ENCODE measurements around the gene SLC12A2.

SLC12A2 gene

DNA sequence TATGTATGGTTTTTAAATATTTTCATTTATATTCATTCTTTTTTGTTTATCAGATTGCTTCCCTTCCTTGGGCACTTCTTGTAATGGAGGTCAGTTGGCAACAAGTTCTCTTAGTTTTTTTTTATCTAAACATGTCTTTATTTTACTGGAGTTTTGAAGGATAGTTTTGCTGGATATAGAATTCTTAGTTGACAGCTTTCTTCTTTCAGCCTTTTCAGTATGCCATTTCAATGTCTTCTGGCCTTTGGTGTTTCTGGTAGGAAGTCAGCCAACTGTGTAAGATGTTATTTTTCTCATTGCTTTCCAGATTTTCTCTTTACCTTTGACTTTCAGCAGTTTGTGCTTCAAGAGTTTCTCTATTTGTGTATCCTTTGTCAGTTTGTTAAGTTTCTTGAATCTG, 14.2 kb downstream of the SLC12A2 start:
- DNase-seq (ENCODE audit: low read depth): no peak

DNA sequence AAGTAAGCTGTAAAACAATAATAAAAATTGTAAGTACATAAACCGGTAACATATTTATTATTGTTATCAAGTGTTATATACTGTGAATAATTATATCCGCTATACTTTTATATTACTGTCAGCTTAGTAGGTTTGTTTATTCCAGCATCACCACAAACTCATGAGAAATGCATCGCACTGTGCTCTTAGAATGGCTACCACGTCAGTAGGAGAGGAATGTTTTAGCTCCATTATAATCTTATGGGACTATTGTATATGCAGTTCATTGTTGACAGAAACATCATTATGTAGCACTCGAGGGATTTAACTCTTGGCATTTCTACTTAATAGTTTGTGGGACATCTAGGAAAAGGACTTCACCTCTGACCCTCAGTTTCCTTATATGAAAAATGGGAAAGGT, 16.4 kb downstream of the SLC12A2 start:
- DNase-seq (ENCODE audit: low read depth): no peak

DNA sequence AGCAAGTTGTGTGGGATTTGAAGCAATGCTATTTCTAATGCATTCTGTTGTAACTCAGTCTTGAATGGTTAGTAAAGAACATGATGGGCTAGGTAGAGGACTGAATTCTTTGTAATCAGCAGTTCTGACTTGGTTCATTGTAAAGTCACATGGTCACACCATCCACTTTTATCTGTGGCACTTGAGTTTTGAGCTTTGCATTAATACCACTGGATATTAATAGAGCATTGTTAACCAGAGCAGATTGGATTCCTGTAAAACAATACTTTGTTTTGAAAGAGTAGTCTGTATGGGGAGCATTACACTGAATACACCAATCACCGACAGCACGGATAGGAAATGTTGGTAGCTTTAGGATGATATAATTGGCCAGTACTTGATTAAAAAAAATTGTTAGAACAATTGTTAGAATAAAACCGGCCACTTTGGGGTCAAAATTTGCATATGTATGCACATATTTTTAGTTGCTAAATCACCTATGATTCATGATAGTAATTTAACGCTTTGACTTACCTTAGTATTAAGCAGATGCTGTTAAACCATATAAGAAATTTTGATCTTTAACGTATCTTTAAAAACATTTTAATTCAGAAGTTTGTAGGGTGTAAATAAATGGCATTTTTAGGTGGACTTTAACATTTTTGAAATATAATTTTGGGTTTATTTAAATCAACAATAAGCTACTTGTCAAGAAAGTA, 17.4 kb downstream of the SLC12A2 start:
- no peak for DNase-seq (ENCODE audit: low read depth)

DNA sequence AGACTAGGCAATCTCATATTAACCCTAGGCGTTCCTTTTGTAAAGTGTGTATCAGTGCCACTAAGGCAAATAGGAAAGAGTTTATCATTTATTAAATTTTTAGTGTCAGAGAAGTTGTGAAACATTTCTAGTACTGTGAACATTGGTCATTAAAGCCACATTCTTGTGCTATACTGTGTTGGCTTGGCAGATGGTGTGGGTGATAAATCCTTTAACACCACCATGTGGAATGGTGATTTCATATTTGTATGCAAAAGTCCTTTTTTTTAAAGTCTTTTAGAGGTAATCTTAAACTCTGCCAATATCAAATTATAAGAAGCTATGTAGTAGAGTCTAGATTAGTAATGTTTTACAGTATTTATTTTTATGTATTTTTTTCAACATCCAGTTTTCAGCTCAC, 18.1 kb downstream of the SLC12A2 start:
- no peak for DNase-seq (ENCODE audit: low read depth)

DNA sequence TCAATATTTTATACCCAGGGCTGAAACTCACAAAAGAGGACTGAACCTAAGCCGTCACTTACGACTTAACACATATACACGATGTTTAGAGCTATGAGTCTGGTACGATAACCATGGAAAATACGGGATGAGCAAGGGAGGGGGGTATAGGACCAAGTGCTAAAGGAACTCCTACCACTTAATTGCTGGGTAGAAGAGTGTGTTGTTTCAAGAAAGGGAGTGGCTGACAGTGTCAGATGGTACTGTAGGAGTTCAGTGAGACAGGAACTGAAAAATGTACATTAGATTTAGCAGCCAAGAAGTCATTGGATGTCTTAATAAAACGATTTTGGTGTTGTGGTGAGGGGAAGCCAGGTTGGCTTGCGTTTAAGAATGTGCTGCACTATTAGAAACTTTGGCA, 21.6 kb downstream of the SLC12A2 start:
- DNase-seq (ENCODE audit: low read depth): no peak

DNA sequence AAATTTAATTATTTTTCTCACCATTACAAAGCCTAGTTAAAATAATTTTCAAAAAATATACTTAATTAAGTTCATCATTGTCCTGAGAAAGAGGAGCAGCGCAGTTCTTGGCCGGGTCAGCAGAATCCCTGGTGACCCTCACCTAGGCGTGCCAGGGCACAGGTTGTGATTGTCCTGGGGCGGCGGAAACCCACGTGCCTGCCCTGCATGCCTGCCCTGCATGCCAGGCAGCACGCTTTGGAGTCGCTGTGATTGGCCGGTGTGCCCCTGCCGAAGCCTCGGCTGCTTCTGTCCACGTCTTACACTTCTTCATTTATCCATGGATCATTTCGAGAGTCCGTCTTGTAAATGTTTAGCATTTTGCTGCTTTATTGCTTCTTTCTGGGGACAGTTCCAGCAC, 25.6 kb downstream of the SLC12A2 start:
- no peak for DNase-seq (ENCODE audit: low read depth)

DNA sequence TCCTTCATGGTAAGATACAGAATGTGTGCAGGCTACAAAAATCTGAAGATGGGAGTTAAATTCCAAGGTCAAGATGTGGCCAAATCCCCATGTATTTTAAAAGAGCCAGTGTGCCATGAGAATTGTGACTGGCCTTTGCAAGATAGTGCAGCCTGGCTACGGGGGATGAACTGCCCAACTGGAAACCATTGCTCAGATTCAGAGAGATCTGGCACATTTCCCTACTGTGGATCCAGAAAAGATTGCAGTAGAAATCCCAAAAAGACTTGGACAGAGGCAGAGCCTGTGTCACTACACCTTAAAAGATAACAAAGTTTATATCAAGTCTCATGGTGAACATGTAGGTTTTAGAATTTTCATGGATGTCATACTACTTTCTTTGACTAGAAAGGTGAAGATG, 26.2 kb downstream of the SLC12A2 start:
- no peak for DNase-seq (ENCODE audit: low read depth)

DNA sequence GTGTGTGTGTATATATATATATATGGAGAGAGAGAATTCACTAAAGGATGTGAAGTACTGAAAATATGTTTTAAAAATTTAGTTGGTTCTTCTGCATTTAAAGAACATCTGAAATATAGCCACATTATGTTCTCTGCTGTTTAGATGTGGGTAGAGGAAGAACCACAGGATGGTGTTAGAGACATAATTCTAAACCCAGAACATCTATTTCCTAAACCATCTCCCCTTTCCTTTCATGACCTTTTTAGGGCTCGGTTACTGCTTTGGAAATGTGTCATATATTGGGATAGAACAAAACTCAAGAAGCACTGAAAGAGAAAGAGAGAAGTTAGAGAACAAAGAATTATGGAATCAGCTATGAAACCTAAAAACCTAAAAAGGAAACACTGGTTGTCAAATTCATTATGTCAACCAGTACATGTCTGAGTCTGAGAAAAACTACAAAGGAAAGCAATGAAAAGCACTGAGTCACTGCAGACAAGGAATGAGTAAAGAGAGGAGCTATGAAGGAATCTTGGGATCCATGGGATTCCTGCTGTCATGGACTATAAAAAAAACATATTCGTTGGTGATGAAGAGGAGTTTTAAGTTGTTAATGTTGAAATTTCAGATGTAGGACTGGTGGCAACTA, 28.4 kb downstream of the SLC12A2 start:
- no peak for DNase-seq (ENCODE audit: low read depth)

DNA sequence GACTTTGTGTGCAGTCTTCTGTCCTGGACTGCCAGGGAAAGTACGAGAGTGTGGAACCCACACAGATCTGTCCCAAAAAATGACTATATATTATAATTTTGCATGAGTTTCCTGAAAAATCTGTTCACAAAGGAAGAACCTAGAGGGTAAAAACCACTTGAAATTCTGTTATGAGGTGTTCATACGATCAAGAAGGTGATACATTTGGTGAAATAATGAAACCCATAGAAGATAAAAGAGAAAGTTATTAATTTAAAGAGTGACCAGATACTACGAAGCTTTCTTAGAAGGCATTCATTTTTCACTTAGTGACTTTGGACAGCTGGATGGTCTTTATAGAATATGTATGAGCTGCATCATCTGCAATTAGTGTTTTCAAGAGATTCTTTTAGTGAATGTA, 32.9 kb downstream of the SLC12A2 start:
- DNase-seq (ENCODE audit: low read depth): no peak

DNA sequence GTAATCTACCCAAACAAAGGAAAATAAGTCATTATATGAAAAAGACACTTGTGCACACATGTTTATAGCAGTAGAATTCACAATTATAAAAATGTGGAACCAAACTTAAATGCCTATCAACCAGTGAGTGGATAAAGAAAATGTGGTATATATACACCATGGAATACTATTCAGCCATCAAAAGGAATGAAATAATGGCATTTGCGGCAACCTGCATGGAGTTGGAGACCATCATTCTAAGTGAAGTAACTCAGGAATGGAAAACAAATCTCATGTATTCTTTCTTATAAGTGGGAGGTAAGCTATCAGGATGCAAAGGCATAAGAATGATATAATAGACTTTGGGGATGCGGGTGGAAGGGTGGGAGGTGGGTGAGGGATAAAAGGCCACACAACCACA, 34.6 kb downstream of the SLC12A2 start:
- no peak for DNase-seq (ENCODE audit: low read depth)

DNA sequence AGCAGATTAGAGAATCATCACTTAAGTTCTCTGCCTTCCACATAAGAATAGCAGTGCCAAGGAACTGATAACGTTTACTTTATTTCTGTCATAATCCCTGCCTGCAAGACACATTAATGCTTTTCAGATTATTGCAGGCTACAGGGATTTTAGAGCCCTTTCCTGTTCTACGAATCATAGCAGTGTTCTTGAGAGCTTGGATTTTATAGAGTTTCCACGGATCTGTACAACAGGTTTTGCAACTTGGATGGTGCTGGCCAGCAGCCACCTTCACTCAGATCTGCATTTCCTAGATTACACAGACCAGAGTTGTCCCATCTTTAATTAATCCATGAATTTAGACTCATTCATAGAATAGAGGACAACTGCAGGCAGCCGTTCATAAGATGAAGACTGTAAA, 38.1 kb downstream of the SLC12A2 start:
- DNase-seq (ENCODE audit: low read depth): no peak

DNA sequence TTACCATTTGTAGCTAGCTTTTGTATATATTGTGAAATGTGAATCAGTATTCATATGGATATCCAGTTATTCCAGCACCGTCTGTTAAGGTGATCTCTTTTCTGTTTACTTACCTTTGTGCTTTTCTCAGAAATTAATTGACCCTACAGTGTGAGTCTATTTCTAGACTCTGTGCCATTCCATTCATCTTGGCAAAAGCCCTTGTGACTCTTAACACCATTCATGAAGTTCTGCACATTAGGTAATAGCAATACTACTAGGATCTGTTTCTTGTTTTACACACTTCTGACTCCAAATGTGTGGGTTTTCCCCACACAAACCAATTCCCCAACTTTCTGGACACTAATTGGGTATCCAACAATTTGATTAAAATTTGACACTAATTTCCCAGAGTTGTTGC, 40.4 kb downstream of the SLC12A2 start:
- DNase-seq (ENCODE audit: low read depth): no peak

DNA sequence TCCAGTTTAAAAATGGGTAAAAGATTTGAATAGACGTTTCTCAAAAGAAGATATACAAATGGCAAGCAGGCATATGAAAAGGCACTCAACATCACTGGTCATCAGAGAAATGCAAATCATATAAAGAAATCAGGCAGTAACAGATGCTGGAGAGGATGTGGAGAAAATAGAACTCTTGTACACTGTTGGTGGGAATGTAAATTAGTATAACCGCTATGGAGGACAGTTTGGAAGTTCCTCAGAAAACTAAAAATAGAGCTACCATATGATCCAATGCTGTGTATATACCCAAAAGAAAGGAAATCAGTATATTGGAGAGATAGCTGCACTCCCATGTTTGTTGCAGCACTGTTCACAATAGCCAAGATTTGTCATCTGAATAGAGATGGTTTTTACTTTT, 42.7 kb downstream of the SLC12A2 start:
- DNase-seq (ENCODE audit: low read depth): no peak

DNA sequence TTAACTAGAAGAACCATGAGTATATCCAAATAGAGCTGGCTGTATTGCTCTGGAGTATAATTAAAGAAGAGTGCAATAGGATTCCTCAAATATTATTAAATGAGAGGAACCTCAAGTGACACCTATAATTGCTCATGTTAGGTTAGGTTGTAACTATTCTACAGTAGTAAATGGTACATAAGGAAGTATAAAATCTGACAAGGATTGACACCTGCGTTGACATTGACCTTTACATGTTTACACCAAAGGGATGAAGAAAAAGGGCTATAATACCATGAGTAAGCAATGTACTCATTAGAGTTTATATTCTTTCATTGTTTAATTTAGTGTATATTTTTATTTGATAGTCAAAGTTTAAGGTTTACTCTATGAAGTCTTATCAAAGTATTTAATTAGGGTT, 48.9 kb downstream of the SLC12A2 start:
- no peak for DNase-seq (ENCODE audit: low read depth)

DNA sequence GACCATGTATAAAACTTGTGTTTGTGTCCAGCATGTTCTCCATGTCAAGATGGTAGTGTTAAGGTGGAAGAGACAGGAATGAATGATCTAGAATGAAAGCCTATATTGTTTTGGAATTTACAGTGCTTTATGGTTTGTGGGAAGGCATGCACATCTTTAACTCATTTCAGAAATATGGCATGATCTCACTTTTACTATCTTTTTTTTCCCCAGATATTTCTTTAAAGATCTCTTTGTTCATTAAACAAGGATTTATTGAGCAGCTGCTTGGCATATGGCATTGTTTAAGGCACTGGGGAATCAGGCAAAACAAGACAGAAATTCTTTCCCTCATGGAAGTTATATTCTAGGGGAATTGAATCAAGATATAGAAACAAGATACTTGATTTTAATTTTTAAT, 51.7 kb downstream of the SLC12A2 start:
- DNase-seq (ENCODE audit: low read depth): no peak

DNA sequence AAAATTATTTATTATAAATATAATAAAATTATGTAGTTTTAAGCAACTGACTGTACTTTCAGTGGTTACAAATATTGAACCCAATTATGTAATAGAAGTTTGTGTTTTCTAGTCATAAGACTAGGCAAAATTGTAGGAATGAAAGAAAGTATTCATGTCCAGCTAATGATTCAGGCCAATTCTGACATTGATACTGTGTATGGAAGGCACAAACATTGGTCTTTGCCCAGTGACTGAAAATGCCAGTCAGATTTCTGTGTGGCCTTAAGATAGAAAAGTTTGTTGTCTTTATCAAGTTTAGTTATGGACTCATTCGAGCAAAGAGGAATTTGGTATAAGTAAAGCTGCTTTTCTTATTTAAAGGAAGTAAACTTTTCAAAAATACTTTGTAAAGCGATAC, 60.3 kb downstream of the SLC12A2 start:
- DNase-seq (ENCODE audit: low read depth): no peak

DNA sequence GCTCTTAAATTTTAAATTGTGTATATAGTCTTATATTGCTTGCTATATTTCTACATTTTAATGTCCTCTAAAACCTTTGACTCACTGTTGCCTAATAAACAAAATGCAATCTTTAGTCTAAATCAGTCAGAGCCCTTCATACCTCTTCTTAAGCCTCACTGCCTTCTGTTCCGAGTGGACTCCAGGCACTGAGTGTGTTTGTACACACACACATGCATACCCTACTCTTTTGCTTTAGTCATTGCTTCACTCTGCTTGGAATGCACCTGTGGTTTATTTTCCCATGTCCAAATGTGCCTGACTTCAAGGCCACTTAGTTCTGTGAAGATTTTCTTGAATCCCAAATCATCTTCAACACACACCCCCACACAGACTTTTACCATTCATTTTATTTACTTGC, 60.9 kb downstream of the SLC12A2 start:
- DNase-seq (ENCODE audit: low read depth): no peak

DNA sequence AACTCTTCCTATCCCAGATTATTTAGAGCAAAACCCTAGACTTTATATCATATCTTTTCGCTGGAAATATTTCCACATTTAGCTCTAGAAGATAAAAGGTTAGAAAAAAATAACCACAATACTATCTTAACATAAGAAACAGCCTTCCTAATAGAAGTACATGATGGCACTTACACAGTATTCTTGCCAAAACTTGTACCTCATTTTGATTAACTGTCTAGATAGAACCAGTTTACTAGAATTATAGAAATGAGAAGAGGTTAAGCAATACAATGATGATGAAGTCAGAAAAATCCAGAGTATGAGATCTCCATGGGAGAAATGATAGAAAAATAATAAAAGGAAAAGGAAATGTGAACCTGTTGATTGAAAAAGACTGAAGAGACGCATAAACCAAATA, 63.1 kb downstream of the SLC12A2 start:
- no peak for DNase-seq (ENCODE audit: low read depth)

DNA sequence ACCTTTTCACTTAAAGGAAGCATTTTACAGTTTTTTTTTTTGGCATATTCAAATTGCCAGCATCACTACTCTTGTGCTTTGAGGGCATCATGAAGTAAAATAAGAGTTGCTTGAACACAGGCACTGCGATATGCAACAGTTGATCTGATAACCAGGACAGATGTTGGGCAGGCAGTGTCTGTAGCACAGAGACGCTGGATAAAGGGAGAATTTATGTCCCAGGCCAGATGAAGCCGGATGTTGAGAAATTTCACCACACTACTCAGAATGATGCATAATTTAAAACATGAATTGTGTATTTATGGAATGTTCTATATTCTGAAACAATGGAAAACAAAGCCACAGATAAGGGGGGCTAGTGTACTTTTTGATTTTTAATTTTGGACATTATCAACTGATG, 71.4 kb downstream of the SLC12A2 start:
- no peak for DNase-seq (ENCODE audit: low read depth)

DNA sequence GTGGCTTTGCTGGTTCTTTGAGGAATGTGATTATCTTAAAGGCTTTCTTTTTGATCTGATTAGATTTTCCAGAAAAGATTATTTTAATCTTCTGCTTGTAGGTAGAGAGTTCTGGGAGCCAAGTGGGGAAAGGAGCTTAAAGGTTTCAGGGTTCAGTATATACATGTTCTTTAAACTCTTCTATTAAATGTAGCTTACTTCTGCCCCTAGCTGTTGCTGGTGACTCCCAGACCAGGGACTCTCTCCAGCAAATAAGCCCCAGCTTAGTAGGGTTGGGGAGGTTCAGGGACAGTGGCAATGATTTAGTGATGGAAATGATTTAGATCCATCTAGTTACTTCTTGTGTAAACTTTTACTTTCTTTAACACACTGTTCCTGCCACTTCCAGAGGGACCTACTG, 72.2 kb downstream of the SLC12A2 start:
- DNase-seq (ENCODE audit: low read depth): no peak

DNA sequence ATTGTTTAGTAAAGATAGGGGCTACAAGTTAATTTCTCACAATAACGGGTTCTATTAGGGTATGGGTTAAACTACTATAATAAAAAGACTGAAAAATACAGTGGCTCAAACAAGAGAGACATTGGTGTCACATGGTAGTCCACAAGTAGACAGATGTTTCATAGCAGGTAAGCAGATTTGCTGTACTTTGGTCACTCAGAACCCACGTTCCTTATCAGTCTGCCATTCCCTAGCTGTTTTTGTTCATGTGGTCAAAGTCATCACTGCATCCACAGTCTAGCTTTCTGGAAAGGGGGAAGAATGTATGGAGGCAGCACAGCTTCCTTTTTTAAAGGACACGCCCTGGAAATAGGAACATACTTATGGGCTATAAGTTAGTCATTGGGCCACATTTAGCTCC, 73.0 kb downstream of the SLC12A2 start:
- no peak for DNase-seq (ENCODE audit: low read depth)

DNA sequence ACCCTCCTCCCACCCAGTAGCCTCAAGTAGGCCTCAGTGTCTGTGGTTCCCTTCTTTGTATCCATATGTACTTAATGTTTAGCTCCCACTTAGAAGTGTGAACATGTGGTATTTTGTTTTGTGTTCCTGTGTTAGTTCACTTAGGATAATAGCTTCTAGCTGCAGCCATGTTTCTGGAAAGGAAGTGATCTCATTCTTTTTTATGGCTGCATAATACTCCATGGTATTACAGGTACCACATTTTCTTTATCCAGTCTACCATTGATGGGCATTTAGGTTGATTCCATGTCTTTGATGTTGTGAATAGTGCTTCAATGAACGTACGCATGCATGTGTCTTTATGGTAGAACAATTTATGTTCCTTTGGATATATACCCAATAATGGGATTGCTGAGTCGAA, 74.8 kb downstream of the SLC12A2 start:
- no peak for DNase-seq (ENCODE audit: low read depth)

DNA sequence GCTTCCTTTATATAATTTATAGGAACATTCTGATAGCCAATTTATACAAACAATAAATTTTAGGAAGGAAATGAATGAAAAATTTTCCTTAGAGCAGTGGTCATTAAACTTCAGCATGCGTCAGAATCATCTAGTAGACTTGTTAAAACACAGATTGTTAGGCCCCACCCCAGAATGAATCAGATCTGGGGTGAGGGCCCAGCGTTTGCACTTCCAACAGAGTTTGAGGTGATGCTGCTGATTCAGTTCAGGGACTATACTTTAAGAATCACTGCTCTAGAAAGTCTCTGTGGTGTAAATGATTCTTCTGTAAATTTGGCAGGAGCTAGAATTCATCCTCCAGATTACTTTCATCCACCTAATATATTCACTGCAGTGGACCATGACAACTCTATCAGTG, 80.4 kb downstream of the SLC12A2 start:
- no peak for DNase-seq (ENCODE audit: low read depth)

DNA sequence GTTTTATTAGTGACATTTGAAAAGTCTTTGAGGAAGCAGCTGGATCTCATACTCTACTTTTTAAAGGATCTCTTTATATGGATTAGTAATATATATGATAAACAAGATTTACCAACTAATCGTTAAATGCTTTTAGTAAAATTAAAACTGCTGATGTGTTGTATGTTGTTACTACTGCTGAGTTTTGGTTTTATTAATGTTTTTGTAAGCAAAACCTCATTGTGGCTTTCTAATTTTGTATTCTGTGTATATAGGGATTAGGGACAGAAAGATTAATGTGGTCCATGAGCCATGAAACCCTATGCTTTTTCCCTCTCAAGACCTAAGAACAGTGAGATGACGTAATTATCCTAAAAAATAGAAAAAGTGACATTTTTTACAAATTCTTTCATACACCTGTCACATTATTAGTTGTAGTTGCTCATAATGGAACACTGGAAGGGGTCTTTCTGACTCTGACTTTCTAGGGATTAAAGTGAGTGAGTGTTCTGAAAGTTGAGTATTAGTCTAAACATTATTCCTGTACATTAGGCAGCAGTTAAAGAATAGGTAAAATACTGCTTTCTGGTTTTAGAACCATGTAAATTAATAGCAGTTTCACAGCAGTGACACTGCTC, 85.9 kb downstream of the SLC12A2 start:
- no peak for DNase-seq (ENCODE audit: low read depth)
